ENCODE data around the gene IL1F10.

IL1F10 gene

DNA sequence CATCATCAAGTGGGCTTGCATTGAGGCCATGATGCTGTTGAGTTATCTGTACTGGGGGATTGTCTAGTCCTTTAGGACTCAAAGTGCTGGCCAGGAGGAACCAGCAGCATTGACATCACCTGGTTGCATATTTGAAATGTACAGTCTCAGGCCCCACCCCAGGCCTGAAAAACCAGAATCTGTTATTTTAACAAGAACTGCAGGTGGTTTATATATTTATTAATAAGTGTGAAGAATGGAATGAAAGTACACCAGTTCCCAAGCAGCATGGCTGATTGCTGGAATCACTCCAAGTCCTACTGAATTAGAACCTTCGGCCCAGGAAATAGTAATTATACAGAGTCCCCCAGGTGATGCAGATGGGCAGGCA lies 2.8 kb downstream of the IL1F10 start:
- TF ChIP-seq POLR2AphosphoS5 (IDR thresholded peaks at IDR 0.05; ENCODE audit: low read depth, low read length) (no peak), TAF1 (IDR thresholded peaks at IDR 0.05; ENCODE audit: borderline replicate concordance, insufficient read depth, low read length) (no peak), FOXP2 (optimal IDR thresholded peaks at IDR 0.05; ENCODE audit: borderline replicate concordance, extremely low read depth, extremely low read length, insufficient read depth) (no peak), SIN3A (IDR thresholded peaks at IDR 0.05; ENCODE audit: borderline replicate concordance, insufficient read depth, low read length) (no peak)
- TF ChIP-seq, protein P1, sequence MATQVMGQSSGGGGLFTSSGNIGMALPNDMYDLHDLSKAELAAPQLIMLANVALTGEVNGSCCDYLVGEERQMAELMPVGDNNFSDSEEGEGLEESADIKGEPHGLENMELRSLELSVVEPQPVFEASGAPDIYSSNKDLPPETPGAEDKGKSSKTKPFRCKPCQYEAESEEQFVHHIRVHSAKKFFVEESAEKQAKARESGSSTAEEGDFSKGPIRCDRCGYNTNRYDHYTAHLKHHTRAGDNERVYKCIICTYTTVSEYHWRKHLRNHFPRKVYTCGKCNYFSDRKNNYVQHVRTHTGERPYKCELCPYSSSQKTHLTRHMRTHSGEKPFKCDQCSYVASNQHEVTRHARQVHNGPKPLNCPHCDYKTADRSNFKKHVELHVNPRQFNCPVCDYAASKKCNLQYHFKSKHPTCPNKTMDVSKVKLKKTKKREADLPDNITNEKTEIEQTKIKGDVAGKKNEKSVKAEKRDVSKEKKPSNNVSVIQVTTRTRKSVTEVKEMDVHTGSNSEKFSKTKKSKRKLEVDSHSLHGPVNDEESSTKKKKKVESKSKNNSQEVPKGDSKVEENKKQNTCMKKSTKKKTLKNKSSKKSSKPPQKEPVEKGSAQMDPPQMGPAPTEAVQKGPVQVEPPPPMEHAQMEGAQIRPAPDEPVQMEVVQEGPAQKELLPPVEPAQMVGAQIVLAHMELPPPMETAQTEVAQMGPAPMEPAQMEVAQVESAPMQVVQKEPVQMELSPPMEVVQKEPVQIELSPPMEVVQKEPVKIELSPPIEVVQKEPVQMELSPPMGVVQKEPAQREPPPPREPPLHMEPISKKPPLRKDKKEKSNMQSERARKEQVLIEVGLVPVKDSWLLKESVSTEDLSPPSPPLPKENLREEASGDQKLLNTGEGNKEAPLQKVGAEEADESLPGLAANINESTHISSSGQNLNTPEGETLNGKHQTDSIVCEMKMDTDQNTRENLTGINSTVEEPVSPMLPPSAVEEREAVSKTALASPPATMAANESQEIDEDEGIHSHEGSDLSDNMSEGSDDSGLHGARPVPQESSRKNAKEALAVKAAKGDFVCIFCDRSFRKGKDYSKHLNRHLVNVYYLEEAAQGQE (IDR thresholded peaks at IDR 0.05; ENCODE audit: insufficient read depth in 1 of 2, low read depth in 2 of 2, low read length in 2 of 2): no peak

DNA sequence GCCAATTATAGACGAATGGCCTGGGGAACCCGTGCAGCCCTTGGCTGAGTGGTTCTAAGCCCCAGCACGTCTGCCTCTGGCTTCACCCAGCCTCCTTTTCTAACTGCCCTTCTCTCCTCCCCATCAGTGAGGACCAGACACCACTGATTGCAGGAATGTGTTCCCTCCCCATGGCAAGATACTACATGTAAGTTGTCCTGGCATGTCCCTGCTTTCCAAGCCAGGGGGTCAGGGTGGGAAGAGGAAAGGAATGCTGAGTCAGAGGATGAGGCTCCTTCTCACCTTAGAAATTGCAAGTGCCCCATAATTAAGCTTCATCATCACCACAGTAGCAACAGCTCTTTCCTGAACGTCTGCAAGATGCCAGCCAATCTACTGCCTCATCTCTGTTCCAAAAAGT lies 4.8 kb downstream of the IL1F10 start:
- TF ChIP-seq SIN3A (IDR thresholded peaks at IDR 0.05; ENCODE audit: borderline replicate concordance, insufficient read depth, low read length) (no peak), TAF1 (IDR thresholded peaks at IDR 0.05; ENCODE audit: borderline replicate concordance, insufficient read depth, low read length) (no peak), FOXP2 (optimal IDR thresholded peaks at IDR 0.05; ENCODE audit: borderline replicate concordance, extremely low read depth, extremely low read length, insufficient read depth) (no peak)
- TF ChIP-seq, protein P1 (IDR thresholded peaks at IDR 0.05; ENCODE audit: insufficient read depth in 1 of 2, low read depth in 2 of 2, low read length in 2 of 2): no peak

DNA sequence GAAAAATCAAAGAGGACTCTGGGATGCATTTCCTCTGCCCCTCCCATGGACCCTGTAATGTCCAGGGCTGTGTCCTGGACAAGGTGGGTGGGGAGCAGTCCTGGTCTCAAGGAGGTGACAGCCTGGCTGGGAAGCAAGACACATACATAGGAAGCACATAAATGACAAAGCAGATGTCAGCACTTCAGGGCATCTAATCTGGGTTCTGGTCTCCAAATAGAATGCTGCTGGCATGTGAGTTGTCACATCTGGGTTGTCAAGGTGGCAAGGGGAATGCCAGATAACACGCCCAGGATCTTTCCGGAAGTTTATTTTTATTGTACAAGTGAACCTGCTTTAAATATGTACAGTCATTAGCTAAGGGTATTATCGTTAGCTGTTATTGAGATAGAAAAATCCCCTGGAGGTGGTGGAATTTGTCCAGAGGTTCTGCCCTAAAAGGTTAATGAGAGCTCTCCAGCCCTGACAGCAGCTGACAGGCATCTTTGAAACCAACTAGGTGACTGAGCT lies 5.6 kb downstream of the IL1F10 start:
- TF ChIP-seq, protein P1 (IDR thresholded peaks at IDR 0.05; ENCODE audit: insufficient read depth in 1 of 2, low read depth in 2 of 2, low read length in 2 of 2): no peak
- no peak for TF ChIP-seq FOXP2 (optimal IDR thresholded peaks at IDR 0.05; ENCODE audit: borderline replicate concordance, extremely low read depth, extremely low read length, insufficient read depth)
- TF ChIP-seq SIN3A (IDR thresholded peaks at IDR 0.05; ENCODE audit: borderline replicate concordance, insufficient read depth, low read length): no peak
- TF ChIP-seq TAF1 (IDR thresholded peaks at IDR 0.05; ENCODE audit: borderline replicate concordance, insufficient read depth, low read length): no peak
- no peak for TF ChIP-seq POLR2AphosphoS5 (IDR thresholded peaks at IDR 0.05; ENCODE audit: low read depth, low read length)

DNA sequence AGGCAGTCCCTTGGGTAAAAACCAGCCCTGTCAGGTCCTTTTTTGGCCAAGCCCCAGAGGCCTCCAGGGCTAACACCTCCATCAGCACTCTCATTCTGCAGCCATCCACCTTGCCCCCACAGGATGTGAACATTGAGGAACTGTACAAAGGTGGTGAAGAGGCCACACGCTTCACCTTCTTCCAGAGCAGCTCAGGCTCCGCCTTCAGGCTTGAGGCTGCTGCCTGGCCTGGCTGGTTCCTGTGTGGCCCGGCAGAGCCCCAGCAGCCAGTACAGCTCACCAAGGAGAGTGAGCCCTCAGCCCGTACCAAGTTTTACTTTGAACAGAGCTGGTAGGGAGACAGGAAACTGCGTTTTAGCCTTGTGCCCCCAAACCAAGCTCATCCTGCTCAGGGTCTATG lies 7.3 kb downstream of the IL1F10 start:
- TF ChIP-seq POLR2AphosphoS5 (IDR thresholded peaks at IDR 0.05; ENCODE audit: low read depth, low read length) (no peak), FOXP2 (optimal IDR thresholded peaks at IDR 0.05; ENCODE audit: borderline replicate concordance, extremely low read depth, extremely low read length, insufficient read depth) (no peak), SIN3A (IDR thresholded peaks at IDR 0.05; ENCODE audit: borderline replicate concordance, insufficient read depth, low read length) (no peak), TAF1 (IDR thresholded peaks at IDR 0.05; ENCODE audit: borderline replicate concordance, insufficient read depth, low read length) (no peak)
- TF ChIP-seq, protein P1 (IDR thresholded peaks at IDR 0.05; ENCODE audit: insufficient read depth in 1 of 2, low read depth in 2 of 2, low read length in 2 of 2): no peak

DNA sequence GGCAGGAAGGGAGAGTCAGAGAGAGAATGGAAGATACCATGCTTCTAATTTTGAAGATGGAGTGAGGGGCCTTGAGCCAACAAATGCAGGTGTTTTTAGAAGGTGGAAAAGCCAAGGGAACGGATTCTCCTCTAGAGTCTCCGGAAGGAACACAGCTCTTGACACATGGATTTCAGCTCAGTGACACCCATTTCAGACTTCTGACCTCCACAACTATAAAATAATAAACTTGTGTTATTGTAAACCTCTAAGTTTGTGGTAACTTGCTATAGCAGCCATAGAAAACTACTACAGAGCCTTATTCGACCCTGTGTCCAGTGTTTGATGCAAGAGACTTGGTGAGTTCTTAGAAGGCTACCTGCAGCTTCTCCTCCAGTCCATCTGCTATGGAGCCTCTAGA lies 7.8 kb downstream of the IL1F10 start:
- TF ChIP-seq TAF1 (IDR thresholded peaks at IDR 0.05; ENCODE audit: borderline replicate concordance, insufficient read depth, low read length): no peak
- TF ChIP-seq FOXP2 (optimal IDR thresholded peaks at IDR 0.05; ENCODE audit: borderline replicate concordance, extremely low read depth, extremely low read length, insufficient read depth): no peak
- TF ChIP-seq, protein P1 (IDR thresholded peaks at IDR 0.05; ENCODE audit: insufficient read depth in 1 of 2, low read depth in 2 of 2, low read length in 2 of 2): no peak
- no peak for TF ChIP-seq SIN3A (IDR thresholded peaks at IDR 0.05; ENCODE audit: borderline replicate concordance, insufficient read depth, low read length)
- no peak for TF ChIP-seq POLR2AphosphoS5 (IDR thresholded peaks at IDR 0.05; ENCODE audit: low read depth, low read length)
